AG09319 (cell line): ENCODE data around the gene LRRN4.
"Not testable (repeated sequence)": the region's sequence is repeated elsewhere in the genome, so short reads cannot be mapped to it uniquely, and the experiment has no call there.

Source experiments
- DNase-seq: peaks from one replicate; pipeline ENCODE4 v3.0.0-alpha.2; 2010; ENCODE audit warnings: low read depth; ENCODE audit errors: extremely low read depth
- TF ChIP-seq, protein P1 (sequence below): IDR thresholded peaks from 2 replicates; pipeline ENCODE4 v1.5.1; 2011; ENCODE audit warnings: low read depth, mild to moderate bottlenecking, inconsistent platforms, low read length, moderate library complexity

Gene LRRN4

DNA sequence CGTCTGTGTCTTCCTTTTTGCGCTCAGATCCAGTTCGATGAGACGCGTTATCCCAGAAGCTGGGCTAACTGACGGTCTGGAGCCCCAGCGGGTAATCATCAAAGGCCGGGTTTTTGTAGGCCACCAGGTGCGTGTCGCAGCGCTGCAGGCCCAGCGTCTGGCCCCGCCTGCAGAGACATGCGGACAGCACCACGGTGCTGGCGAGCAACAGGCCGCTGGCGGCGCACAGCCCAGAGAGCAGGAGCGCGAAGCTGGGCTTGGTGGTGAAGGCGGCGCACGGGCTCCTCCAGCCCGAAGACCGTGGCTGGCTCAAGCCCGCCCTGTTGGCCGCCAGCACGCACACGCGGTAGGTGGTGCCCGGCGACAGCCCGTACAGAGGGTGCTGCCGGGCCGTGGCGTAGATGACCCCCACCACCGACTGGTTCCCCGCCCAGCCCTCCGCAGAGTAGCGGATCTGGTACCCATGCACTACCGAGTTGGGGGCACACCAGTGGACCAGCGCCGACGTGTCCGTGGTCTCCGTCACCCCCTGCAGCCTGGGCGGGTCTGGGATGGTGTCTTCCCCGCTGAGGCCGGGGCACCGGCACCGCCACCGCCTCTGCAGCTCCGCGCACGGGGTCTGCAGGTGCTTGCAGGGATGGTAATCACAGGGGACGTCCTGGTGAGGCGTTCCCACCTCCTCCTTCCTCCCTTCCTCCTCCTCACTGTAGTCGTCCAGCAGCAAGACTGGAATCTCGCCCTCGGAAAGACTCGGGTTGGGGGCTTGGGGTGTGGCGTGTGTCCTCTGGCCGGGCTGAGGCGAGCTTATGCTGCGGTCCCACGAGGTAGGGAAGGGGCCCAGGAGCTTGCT lies 12.7 kb downstream of the LRRN4 start:
- no peak for DNase-seq
- TF ChIP-seq, protein P1, sequence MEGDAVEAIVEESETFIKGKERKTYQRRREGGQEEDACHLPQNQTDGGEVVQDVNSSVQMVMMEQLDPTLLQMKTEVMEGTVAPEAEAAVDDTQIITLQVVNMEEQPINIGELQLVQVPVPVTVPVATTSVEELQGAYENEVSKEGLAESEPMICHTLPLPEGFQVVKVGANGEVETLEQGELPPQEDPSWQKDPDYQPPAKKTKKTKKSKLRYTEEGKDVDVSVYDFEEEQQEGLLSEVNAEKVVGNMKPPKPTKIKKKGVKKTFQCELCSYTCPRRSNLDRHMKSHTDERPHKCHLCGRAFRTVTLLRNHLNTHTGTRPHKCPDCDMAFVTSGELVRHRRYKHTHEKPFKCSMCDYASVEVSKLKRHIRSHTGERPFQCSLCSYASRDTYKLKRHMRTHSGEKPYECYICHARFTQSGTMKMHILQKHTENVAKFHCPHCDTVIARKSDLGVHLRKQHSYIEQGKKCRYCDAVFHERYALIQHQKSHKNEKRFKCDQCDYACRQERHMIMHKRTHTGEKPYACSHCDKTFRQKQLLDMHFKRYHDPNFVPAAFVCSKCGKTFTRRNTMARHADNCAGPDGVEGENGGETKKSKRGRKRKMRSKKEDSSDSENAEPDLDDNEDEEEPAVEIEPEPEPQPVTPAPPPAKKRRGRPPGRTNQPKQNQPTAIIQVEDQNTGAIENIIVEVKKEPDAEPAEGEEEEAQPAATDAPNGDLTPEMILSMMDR = no peak

DNA sequence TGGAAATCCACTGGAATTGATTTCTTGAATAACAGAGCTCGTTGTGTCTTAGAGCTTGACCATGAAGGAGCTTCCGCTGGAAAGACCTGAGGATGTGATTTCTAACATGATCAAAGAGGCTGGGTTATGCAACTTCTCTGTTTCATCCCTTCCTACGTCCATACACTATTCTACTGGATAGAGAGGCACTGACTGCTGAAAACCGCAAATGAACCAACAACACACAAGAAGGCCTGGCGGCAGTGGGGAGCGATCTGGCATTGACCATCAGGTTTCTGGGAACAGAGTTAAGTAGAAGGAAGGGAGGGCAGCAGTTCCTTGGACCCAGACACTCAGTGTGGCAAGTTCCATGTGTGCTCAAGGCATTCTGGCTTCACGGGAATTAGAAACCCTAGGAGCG lies 13.3 kb downstream of the LRRN4 start:
- DNase-seq = no peak
- TF ChIP-seq, protein P1 = no peak

GRCh38 chr20:6039766-6040165 lies 14.1 kb downstream of the LRRN4 start:
- DNase-seq = no peak
- TF ChIP-seq, protein P1 = no peak

- TF ChIP-seq, protein P1 = no peak
Observed at GRCh38 chr20:6038256-6038655, 15.6 kb downstream of the LRRN4 start.

DNA sequence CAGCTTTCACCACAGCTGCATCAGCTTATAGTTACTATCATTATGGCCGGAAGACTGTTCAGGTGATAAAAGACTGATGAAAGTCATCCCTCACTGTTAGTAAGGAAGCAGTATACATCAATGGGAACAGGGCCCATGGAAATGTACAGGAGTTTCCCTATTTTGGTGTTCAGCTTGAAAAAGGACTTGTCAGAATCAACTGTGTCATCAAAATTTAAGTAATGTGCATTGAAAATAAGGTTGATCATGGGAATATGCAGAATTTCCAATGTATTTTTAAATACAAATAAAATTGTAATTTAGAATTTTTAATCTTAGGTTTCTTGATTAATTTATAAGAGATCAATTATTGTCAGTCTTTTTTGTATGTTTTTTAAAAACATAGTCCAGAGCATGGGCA lies 16.8 kb downstream of the LRRN4 start:
- DNase-seq = no peak
- TF ChIP-seq, protein P1 = no peak

More at GRCh38 chr20:6038256-6038655, 15.6 kb downstream of the LRRN4 start:
- DNase-seq = no peak

DNA sequence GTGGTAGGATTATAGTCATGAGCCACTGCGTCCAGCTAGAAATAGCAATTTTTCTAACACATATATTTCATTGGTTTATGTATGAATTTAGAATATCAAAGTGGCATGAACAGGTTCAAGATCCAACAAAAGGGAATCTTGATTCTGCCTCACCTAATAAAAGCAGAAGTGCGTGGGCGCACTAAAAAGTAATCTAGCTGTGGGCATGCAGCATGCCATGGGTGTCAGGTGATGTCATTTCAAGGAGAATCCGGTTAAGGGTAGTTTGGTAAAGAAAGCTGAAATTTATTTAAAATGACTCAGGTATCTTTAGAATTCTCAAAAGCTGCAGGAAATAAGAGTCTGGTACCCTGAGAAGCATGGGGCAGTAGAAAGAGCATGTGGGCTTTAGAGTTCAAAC lies 17.6 kb downstream of the LRRN4 start:
- DNase-seq = no peak
- TF ChIP-seq, protein P1 = no peak

DNA sequence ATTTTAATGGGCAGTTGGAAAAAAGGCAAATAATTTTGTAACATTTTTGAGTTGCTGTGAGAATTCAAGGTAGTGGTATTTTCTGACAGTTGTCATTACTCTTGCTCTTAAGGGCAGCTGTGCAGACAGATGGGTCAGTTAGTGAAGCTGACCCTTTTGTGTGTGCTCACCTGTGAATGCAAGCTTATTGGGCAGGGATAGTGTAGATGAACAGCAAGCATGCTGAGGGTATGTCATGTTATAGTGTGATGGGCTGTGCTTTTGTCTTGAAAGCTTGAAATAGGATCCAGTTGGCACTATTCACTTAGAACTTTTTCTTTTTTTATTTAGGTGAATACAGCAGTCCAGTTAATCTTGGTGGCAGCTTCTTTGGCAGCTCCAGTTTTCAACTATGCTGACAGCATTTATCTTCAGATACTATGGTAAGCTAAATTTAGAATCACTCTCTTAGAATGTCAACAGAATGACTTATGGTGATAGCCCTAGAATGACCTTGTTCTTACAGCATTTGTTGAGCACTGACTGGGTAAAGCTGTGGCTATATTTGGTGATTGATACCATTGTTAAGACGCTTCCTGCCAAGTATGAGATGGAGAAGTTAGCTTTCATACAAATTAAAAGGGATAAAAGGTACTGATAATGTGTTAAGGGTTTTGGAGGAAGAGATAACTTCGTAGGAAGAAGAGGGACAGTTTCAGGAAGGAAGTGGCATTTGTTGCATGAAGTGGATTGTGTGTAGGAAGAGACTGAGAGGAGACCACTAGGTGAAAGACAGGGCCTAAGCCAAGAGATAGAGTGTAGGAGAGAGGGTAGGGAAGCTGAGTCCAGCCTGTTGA lies 19.5 kb downstream of the LRRN4 start:
- DNase-seq = no peak
- TF ChIP-seq, protein P1 = no peak

GRCh38 chr20:6032907-6033306 lies 21.0 kb downstream of the LRRN4 start:
- not testable (repeated sequence) for DNase-seq
